Gastrocnemius medialis (tissue), 4 donors: ENCODE data around the gene PLD1. TPM values are rescaled to one million over a fixed set of nuclear protein-coding genes. Genes with fewer than 3 reads are reported as not detected.

ENCODE experiments used
- ATAC-seq, 2 donors: fragments of 150-250 bp; one replicate each; pipeline ENCODE4 v1.9.1; 2016
- DNase-seq, 2 donors: peaks; one replicate each; pipeline ENCODE4 v3.0.0-alpha.2; 2019
- H3K27ac ChIP-seq, 4 donors: fragments of 200-600 bp; sonication (generic); 1 replicate in 1 of 4; 2 replicates in 3 of 4; pipeline ENCODE4 v1.5.1; 2016 to 2018; ENCODE audit warnings: mild to moderate bottlenecking in 2 of 4, moderate library complexity in 1 of 4
- H3K27me3 ChIP-seq, 3 donors: fragments of 200-600 bp; sonication (generic) in 2 of 3; 1 replicate in 1 of 3; 2 replicates in 2 of 3; pipeline versions ENCODE4 v1.5.1 to v1.6.0; 2016 to 2019; ENCODE audit warnings: mild to moderate bottlenecking in 1 of 3, moderate library complexity in 1 of 3
- H3K36me3 ChIP-seq, 2 donors: fragments of 200-600 bp; sonication (generic) in 1 of 2; one replicate each; pipeline ENCODE4 v1.5.1; 2017 to 2018
- H3K4me1 ChIP-seq, 2 donors: fragments of 200-600 bp; sonication (generic) in 1 of 2; one replicate each; pipeline ENCODE4 v1.5.1; 2016 to 2017; ENCODE audit warnings: mild to moderate bottlenecking in 2 of 2
- H3K4me3 ChIP-seq, 4 donors: fragments of 200-600 bp; sonication (generic) in 3 of 4; 1 replicate in 1 of 4; 2 replicates in 3 of 4; pipeline ENCODE4 v1.5.1; 2016 to 2019; ENCODE audit warnings: mild to moderate bottlenecking in 2 of 4
- H3K9me3 ChIP-seq, 3 donors: fragments of 200-600 bp; sonication (generic) in 2 of 3; 1 replicate in 1 of 3; 2 replicates in 2 of 3; pipeline ENCODE4 v1.5.1; 2016 to 2019
- CTCF ChIP-seq, 5 experiments: fragments of 450-650 bp in 3 of 5; fragments of 200-600 bp in 2 of 5; sonication (generic) in 2 of 5; IDR thresholded peaks in 4 of 5; conservative IDR thresholded peaks in 1 of 5; 1 replicate in 4 of 5; 2 replicates in 1 of 5; pipeline ENCODE4 v1.5.1; 2016 to 2019; ENCODE audit warnings: antibody characterized with exemption in 5 of 5, mild to moderate bottlenecking in 3 of 5, moderate library complexity in 3 of 5
- POLR2A ChIP-seq, 2 donors: fragments of 450-650 bp; IDR thresholded peaks; one replicate each; pipeline ENCODE4 v1.6.1; 2017; ENCODE audit warnings: antibody characterized with exemption in 2 of 2, mild to moderate bottlenecking in 2 of 2, moderate library complexity in 2 of 2
- in situ Hi-C, 4 donors: fragments of 200-750 bp; cut with MboI; loops; one replicate each; pipeline versions ENCODE4 v1.15.0 to v1.8.0; 2017; ENCODE audit warnings: low sequenced_read_pairs in 4 of 4
- intact Hi-C: fragments of 100-400 bp; cut with DNase I; formaldehyde crosslinking; loops from one replicate; pipeline ENCODE4 v1.15.1; 2023; ENCODE audit warnings: low total_unique reads
- total RNA-seq, 4 donors: library from RNA; depleted of rRNA; stranded (reverse); fragments of >200 nt; gene quantifications; one replicate each; pipeline versions ENCODE4 v1.1.0 to v1.2.3, GENCODE V29; 2016

Gene PLD1
- total RNA-seq, 4 donors from 2014 or later, result 1.9 to 5.6 (median 4.6) TPM

- Histone ChIP-seq H3K36me3 (no peaks in the 10 kb centered on the region), H3K4me3 (no peak overlapping the region), H3K4me1 (peaks cover 0 to 6% of the 10 kb centered on the region in 2 donors), H3K9me3 (no peaks in the 10 kb centered on the region), H3K27ac (no peak overlapping the region), H3K27me3 (no peaks in the 10 kb centered on the region)
- in situ Hi-C loops (no loop called here), intact Hi-C loops (no loop called here)
- TF ChIP-seq POLR2A (IDR thresholded peaks at IDR 0.05), result no peak
- TF ChIP-seq CTCF (IDR thresholded peaks at IDR 0.05 in 4 of 5, conservative IDR thresholded peaks at IDR 0.05 in 1 of 5), result no peak
- DNase-seq, result no peak
- ATAC-seq, result no peak
These were observed 109.6 kb downstream of the PLD1 start for GRCh38 chr3:171700653-171701052.

GRCh38 chr3:171700157-171700556 lies 110.1 kb downstream of the PLD1 start:
- ATAC-seq (no peak), DNase-seq (no peak)
- Histone ChIP-seq H3K4me3 (no peak overlapping the region), H3K9me3 (no peaks in the 10 kb centered on the region), H3K27me3 (no peaks in the 10 kb centered on the region), H3K4me1 (peaks cover 0 to 8% of the 10 kb centered on the region in 2 donors), H3K27ac (no peak overlapping the region), H3K36me3 (no peaks in the 10 kb centered on the region)
- TF ChIP-seq CTCF (IDR thresholded peaks at IDR 0.05 in 4 of 5, conservative IDR thresholded peaks at IDR 0.05 in 1 of 5), result no peak
- no peak for TF ChIP-seq POLR2A (IDR thresholded peaks at IDR 0.05)
- in situ Hi-C loops (no loop called here), intact Hi-C loops (no loop called here)

DNA sequence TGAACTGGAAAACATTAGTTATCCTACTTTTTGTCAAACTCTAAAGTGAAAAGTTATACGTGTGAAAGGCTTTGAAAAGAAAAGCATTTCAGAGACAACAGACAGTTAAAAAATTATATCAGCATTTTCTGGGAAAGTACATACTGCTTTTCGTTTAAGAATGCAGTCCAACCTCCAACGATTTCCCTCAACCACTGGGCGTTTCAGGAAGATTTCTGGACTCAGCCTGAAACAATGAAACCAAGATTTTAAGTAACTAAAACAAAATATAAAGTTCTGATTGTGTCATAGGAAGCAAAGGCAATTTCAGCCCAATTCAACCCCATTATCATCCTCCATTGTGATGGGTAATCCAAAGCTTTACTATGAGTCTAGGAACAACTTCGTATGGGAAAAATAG lies 110.7 kb downstream of the PLD1 start:
- TF ChIP-seq POLR2A (IDR thresholded peaks at IDR 0.05) (no peak), CTCF (IDR thresholded peaks at IDR 0.05 in 4 of 5, conservative IDR thresholded peaks at IDR 0.05 in 1 of 5) (no peak)
- Histone ChIP-seq H3K27me3 (no peaks in the 10 kb centered on the region), H3K36me3 (no peaks in the 10 kb centered on the region), H3K4me1 (peaks cover 0 to 11% of the 10 kb centered on the region in 2 donors), H3K9me3 (no peaks in the 10 kb centered on the region), H3K27ac (no peak overlapping the region), H3K4me3 (no peak overlapping the region)
- in situ Hi-C loops (no loop called here), intact Hi-C loops (no loop called here)
- no peak for ATAC-seq
- DNase-seq, result no peak

DNA sequence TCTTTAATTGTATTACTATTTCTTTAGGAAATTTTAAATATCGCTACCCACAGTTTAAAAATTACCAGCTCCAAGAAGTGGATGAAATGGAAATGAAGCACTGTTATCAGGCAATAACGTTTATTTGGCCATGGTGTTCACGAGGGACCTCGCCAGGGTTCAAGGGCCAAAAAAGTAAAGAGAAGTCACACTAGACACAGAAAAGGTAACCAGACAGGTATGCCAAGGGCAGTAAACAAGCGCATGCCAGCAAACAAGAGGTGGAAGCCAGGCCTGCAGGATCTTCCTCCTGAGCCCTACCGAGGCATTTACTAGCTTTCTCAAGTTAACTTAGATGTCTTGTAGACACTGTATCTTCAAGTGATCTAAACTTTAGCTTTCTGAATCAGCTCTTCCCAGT lies 113.5 kb downstream of the PLD1 start:
- no peaks in the 10 kb centered on the region for H3K36me3 ChIP-seq
- intact Hi-C loops, result no loop called here

More for the DNA sequence above, 113.5 kb downstream of the PLD1 start:
- no peaks in the 10 kb centered on the region for H3K27me3 ChIP-seq
- no peak for TF ChIP-seq CTCF (IDR thresholded peaks at IDR 0.05 in 4 of 5, conservative IDR thresholded peaks at IDR 0.05 in 1 of 5)
- no peak for TF ChIP-seq POLR2A (IDR thresholded peaks at IDR 0.05)
- in situ Hi-C loops, result no loop called here
- no peak for DNase-seq
- H3K9me3 ChIP-seq, result no peaks in the 10 kb centered on the region
- no peak for ATAC-seq
- H3K27ac ChIP-seq, result no peak overlapping the region
- no peak overlapping the region for H3K4me3 ChIP-seq
- peaks cover 0 to 11% of the 10 kb centered on the region in 2 donors for H3K4me1 ChIP-seq
